Midbrain (tissue), 1 donor: ENCODE measurements around the gene RFK.
A peak's percentile ranks its signal among the peaks of the same experiment; 100 is the strongest.

Experiments
- DNase-seq: peaks from one replicate; lab custom pipeline; 2025; lab: John Stamatoyannopoulos, UW

The RFK gene

DNA sequence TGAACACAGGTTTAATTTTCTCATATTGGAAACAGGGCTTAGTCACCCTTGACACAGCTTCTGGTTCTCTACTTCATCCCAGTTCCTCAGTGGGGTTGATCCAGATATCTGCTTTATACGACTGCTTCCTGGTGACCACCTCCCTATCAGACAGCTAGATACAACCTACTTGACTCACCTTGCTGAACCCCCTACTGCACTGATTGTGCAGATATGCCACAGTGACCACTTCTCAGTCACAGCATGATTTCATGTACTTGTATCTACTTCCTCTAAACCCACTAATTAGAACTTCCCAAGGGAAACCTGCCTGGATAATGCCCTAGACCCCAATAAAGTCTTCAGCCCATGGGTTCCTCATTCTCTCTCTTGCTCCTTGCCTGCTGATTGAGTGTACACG, 18.4 kb upstream of the RFK start:
- DNase-seq = no peak

DNA sequence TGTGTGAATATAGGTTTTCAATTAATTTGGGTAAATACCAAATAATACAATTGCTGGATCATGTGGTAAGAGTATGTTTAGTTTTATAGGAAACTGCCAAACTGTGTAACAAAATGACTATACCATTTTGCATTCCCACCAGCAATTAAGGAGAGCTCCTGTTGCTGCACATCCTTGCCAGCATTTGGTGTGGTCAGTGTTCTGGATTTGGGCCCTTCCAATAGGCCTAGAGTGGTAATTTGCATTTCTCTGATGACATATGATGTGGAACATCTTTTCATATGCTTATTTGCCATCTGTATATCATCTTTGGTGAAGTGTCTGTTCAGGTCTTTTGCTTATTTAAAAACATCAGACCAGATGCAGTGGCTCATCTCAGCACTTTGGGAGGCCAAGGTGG, 11.6 kb upstream of the RFK start:
- DNase-seq = no peak

DNA sequence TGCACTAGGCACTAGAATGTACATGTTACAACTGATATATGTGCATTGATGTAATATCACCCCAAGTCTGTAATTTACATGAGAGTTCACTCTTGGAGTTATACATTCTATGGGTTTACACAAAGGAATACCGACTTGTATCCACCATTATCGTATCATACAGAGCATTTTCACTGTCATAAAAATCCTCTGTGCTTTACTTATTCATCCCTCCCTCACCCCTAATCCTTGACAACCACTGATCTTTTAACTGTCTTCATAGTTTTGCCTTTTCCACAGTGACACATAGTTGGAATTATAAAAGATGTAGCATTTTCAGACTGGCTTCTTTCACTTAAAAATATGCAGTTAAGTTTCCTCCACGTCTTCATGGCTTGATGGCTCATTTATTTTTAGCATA, 11.1 kb upstream of the RFK start:
- DNase-seq = no peak

DNA sequence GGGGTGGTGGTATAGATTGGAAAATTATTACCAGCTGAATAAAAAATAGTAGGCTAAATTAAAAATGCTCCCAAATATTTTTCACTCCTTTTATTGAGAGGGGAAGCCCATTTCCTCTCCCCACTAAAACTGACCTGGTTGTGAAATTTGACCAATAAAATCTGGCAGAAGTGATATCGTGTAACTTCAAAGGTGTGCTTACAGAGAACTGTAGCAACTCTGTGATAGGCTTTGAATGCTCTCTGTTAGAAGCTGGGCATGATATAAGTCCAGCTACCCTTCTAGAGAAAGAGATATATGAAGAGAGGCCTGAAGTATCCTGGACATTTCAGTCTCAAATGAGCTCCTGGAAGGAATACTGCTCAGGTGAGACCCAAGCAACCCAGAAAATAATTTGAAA, 10.2 kb upstream of the RFK start:
- DNase-seq = no peak

DNA sequence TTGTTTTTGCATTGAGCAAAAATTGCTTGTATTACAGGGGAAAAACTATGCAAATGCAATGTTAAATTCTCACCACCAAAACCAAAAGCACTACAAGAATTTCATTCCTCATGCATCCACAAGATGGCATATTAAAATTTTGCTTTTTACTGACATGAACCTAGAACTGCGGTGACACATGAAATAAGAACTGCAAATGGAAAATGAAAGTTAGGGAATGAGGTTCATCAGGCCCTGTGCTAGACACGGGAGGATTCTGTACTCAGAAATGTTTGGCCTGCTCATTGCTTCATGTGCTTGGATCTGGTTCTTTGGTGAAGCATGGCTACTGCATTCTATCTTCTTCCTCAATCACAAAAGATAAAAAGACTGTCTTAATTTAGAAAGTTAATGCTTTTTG, 9.1 kb upstream of the RFK start:
- peak; percentile 17 for DNase-seq

DNA sequence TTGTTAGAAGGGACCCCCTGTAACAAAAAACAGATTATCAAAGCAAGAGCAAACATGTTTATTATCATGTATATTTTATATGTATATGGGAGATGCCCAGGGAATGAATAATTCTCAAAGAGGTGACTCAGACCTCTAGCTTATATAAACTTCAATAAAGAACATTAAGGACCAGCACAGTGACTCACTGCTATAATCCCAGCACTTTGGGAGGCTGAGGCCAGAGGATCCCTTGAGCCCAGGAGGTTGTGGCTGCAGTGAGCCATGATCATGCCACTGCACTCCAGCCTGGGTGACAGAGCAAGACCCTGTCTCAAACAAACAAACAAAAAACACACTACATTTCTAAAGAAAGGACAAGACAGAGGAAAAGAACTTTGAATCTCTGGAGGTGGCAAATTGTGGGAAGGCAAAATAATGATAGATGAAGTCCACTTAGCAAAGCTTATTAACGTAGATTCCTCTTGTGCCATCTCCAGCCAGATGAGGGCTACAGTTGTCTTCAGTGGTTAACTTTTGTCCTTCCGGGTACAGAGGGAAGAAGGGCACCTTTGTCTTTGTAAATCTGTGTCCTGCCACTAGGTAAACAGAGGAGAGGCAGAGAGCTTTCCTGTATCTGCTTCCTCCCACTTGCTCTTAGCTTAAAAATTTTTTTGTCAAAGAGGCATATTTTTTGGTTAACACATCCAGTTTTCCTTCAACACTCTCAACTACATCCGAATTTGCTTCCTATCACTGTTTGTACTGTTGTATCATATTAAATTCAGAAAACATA, 7.5 kb upstream of the RFK start:
- DNase-seq = no peak

DNA sequence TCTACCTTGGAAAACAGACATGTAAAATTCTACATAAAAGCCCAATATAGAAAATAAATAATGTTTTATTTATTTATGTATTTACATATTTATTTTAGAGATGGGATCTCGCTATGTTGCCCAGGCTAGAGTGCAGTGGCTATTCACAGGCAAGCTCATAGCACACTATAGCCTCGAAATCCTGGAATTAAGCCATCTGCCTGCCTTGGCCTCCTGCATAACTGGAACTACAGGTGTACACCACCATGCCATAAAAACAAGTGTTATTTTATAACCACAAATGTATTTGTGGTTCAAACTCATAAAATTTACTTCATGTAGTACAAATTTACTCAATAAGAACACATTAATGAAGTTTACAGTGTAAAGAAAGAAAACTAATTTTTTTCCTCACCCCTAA, 7.0 kb upstream of the RFK start:
- DNase-seq = no peak

DNA sequence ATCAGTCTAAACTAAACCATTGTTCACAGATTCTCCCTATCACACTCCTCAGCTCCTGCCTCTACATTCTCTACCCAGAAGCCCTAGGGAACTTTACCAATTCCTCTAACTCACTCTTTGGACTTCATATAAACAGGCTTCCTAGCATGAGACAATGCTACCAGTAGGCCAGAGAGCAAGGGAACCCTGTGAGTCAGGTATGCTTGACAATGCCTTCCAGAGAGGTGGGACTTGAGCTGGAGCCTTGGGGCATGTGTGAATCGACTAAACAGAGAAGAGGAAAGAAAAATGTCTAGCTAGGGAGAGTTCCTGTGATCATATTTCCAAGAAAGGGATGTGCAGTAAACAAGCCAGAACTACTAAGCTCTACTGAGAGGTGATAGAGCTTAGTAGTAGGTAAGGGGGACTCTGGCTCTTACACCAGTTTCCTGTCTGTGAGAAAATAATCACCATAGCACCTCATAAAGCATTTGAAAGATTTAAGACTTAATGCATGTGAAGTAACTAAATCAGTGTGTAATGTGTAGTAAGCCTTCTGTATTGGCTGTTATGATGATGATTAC, 6.4 kb upstream of the RFK start:
- no peak for DNase-seq

DNA sequence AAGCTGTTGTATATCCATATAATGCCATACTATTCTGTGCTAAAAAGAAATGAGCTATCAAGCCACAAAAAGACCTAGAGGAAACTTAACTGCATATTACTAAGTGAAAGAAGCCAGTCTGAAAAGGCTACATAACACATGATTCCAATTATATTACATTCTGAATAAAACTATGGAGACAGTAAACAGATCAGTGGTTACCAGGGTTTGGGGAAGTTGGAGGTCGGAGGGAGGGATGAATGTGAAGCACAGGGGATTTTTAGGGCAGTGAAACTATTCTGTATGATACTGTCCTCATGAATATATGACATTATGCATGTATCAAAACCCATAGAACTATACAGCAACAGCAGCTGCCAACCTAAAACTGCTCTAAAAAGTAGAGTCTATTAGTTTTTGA, 5.6 kb upstream of the RFK start:
- no peak for DNase-seq

DNA sequence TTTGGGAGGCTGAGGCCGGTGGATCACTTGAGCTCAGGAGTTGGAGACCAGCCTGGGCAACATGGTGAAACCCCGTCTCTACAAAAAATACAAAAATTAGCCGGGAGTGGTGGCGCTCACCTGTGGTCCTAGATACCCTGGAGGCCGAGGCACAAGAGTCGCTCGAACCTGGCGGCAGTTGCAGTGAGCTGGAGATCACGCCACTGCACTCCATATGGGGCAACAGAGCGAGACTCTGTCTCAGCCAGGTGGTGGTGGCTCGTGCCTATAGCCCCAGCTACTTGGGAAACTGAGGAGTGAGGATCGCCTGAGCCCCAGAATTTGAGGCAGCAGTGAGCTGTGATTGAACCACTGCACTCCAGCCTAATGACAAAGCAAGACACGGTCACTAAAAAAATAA, 2.4 kb upstream of the RFK start:
- DNase-seq = no peak

DNA sequence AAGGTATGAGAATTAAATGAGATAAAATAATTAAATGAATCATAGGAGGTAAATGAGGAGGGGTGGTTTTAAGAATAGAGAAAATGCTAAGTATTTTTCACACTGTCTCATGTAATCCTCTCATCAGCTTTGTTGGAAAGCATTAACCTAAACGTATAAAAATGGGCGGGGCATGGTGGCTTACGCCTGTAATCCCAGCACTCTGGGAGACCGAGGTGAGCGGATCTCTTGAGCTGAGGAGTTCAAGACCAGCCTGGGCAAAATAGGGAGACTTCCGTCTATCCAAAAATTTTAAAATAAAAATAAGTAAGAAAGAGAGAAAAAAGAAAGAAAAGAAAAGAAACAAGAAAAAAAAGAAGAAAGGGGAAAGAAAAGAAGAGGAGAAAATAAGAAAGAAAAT, 1.9 kb upstream of the RFK start:
- DNase-seq = no peak

DNA sequence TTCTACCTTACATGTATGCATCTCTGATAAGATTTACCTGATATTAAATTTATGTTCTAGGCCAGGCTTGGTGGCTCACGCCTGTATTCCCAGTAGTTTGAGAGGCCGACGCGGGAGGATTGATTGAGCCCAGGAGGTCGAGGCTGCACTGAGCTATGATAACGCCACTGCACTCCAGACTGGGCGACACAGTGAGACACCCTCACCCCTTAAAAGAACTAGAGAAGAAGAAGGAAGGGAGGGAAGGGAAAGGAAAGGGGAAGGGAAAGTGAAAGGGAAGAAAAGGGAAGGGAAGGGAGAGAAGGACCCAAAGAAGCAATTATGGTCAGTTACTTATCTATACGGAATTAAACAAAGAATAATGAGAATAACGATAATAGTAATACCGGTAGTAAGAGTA, 1.2 kb upstream of the RFK start:
- DNase-seq = no peak

DNA sequence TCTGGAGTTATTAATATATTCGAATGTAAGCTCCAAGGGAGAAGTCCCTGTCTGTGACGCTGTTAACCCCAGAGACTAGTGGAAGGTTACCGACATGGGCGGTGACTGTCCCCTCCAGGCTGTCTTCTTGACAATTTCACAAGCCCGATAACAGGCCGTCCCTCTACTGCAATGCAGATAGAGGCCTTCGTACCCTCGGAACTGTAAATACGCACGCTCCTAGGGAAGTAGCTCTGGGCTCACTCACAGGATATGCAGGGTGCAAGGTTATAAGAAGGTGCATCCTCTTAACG, 680 bp upstream of the RFK start:
- DNase-seq = no peak

DNA sequence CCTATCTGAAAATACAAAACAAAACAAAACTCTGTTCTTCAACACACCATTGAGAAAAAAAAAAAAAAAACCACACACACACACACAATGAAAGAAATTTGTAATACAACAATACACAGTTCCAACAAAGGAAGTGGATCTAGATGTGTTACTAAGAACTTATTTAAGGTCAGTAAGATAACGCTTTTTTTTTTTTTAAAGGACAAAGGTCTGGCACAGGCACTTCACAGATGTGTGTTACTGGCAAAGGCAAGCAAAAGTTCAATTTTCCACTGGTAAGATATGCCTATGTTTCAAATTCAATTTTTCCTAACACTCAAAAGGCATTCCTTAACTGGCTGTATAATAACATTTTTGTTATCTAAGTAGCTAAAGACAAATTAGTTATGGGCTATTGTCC, 3.6 kb downstream of the RFK start:
- DNase-seq = no peak

DNA sequence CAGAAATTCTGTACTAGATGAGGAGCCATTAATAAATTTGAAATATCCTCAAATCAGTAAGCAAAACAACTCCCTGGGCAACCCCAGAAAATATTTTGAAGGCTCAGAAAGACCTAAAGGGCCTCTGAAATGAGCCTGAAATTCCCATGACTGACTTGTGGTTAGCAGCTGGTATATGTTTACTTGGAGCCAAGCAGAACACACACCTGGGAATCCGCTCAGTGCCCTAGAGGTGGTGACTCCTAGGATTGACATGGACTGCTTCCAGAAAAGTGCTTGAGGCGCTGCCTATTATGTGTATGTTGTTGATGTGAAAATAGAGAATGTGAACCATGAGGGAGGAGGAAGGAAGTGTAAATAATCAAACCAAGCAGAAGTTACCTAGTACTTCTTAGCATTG, 14.7 kb downstream of the RFK start:
- no peak for DNase-seq

DNA sequence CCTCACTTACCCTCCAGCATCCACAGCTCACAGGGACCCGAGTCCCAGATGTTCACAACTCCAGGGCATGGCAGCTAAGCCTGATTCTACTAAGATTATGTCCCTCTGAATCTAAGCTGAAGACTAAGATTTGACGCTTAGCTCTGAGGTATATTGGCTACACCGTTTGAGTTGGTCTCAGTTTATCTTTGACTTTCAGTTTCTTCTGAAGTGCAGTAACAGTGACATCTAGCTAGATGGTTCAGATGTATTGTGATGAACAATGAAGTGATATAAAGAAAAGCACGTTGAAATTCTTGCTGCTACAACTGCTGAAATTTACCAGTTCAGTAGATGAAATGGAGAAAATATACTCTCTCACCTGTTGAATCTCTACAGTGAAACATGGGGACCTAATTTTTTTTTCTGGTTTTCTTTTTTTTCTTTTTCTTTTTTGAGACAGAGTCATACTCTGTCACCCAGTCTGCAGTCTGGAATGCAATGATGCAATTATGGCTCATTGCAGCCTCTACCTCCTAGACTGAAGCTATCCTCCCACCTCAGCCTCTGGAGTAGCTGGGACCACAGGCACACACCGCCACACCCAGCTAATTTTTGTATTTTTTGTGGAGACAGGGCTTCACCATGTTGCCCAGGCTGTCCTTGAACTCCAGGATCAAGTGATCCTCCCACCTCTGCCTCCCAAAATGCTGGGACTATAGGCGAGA, 15.7 kb downstream of the RFK start:
- no peak for DNase-seq

DNA sequence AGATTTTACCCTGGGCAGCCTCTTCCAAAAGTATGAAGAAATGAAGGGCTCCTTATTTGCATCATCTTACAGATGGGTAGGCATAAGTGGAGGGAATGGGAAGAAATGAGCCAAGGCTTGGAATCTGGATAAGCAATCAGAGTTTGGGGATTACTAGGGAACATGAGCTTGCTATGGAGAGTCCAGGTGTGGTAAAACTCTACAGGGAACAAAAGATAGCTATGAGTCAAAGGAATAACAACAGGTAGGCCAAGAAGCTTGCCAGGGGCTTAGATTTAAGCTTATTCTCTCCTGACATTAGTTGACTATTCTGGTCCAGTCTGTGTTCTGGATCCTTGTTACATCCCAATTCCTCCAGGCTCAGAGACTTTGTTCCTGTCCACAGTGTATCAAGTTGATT, 16.4 kb downstream of the RFK start:
- DNase-seq = no peak

DNA sequence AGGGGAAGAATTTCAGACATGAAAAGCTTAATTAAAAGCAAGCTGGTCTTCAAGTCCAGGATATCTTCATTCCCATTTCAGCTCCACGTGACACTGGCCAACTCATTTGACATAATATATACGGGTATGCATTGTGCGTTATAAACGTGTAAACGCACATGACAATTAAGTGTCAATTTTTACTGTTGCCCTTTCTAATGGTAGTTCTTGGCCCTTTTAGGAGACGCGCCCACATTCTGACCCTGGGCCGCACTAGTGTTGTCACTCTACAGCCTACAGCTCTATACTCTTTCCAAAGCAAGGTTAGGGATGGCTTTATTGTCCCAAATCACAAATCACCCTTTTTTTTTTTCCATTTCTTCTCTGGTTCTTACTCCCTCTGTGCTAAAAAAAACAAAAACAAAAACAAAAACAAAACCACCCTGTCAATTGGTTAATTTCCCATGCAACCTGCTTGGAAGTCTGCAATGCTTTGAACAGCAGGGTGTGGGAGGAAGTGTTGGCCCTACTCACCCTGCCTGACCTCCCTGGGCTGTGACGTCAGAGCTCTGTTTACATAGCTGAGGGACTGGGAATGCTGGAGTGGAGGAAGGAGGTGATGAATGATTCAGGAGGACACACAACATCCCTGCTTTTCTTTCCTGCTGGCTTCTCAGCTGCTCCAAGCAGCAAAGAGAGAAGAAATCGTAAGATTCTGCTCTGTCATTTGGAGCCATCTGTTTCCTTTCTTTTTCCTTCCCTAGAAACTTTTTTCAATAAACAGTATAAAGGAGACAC, 19.3 kb downstream of the RFK start:
- DNase-seq = no peak

DNA sequence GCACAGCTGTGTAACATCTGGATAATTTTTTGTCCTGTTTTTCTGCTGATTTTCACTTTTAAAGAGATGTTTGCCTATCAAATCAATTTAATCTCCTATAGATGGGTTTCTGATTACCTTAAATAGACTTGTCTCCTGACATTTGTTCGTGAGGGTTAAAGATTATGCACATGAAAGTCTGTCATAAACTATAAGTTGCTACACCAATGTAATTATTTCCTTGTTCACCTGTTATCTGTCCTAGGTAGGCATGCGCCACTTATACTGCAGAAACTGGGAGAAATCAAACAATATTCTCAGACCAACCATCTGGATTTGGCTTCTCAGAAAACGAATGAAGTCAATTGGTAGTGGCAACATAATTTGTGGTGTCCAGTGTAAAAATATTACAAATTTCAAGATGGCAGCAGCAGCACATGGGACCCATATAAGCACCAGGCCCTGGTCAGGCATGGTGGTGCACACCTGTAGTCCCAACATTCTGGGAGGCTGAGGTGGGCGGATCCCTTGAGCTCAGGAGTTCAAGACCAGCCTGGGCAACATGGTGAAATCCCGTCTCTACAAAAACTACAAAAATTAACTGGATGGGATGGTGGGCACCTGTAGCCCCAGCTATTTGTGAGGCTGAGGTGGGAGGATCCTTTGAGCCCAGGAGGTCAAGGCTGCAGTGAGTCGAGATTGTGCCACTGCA, 20.3 kb downstream of the RFK start:
- no peak for DNase-seq

DNA sequence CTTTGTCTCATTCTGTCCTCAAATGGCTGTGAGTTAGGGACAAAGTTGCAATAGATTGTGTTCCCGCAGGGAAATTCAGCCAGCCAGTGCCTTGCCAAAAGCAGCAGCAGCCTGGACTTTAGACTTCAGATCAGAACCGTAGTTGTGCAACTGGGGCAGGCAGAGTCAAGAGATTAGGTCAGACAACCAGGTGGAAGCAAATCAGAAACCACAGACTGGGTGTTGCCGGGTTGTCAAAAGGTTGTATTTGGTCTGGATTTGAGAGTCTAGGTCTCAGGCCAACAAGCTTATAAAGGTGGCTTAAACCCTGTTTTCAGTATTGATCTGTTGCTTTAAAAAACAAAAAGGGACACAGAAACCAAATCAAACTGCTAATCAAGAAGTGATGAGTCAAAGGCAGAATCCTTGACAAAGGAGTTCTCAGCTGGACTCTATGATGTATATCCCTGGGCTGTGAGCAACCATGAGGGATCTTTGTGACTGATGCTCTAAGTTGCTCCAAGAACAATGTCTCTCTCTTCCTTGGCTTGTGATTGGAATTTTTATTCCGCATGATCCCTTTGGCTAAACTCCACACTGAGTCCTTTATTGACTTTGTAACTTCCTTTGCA, 20.9 kb downstream of the RFK start:
- no peak for DNase-seq

DNA sequence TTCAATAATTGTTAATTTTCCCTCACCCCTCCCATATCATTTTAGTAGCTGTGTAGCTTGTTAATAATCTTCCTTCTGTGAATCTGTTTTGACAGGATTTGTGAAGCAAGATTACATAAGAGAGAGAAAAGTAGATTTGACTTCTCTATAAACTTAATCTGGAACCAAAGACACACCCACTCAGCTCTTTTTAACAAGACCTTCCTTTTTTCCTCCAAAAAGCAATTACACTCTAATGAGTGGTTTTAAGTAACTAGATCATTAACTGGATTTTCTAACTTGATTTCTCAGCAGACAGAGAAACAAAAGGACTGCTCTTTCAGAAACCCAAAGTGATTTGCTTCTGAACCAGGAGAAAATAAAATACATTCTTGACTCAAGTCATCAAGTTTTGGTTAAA, 21.9 kb downstream of the RFK start:
- DNase-seq = no peak

DNA sequence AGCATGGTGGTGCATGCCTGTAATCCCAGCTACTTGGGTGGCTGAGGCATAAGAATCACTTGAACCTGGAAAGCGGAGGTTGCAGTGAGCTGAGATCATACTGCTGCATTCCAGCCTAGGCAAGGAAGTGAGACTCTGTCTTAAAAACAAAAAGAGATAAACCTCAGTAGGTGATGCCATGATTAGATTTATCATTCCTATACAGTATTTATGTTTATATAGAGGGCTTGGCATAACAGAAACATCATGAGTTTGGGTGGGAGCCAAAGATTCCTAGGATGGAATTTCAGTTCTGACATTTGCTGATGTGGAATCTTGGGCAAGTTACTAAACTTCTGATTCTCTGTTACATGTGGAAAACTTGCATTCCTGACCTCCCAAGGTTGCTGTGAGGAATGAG, 22.3 kb downstream of the RFK start:
- no peak for DNase-seq
